Adrenal gland (tissue), 5 donors: ENCODE measurements around the gene TMEM255B.

Experiments used
- CTCF ChIP-seq, 6 experiments: fragments of 450-650 bp in 4 of 6; fragments of 200-600 bp in 2 of 6; sonication (generic) in 1 of 6; IDR thresholded peaks; 1 replicate in 5 of 6; 2 replicates in 1 of 6; pipeline versions ENCODE4 v1.5.1 to v1.8.0; 2016 to 2021; ENCODE audit warnings: antibody characterized with exemption in 6 of 6, mild to moderate bottlenecking in 2 of 6, moderate library complexity in 1 of 6
- POLR2A ChIP-seq, 2 donors: fragments of 450-650 bp; IDR thresholded peaks; one replicate each; pipeline ENCODE4 v1.6.1; 2017; ENCODE audit warnings: antibody characterized with exemption in 2 of 2, mild to moderate bottlenecking in 2 of 2, moderate library complexity in 1 of 2
- donor health status: DM: no; HTN: no; CAD: no.

GRCh38 chr13:113854238-113855011 lies 95.4 kb downstream of the TMEM255B start:
- TF ChIP-seq CTCF (IDR thresholded peaks at IDR 0.05) = no peak
- TF ChIP-seq POLR2A (IDR thresholded peaks at IDR 0.05) = no peak
